Esophagus squamous epithelium (tissue), 4 donors: Measurements from ENCODE around the gene NLGN1.

Source experiments
- POLR2A ChIP-seq, 4 donors: fragments of 450-650 bp; IDR thresholded peaks; one replicate each; pipeline ENCODE4 v1.6.1; 2017; ENCODE audit warnings: antibody characterized with exemption in 4 of 4, mild to moderate bottlenecking in 4 of 4, moderate library complexity in 3 of 4
- TF ChIP-seq, protein P1 (sequence below), 6 experiments: fragments of 450-650 bp in 4 of 6; fragments of 200-600 bp in 2 of 6; sonication (generic) in 2 of 6; IDR thresholded peaks; one replicate each; pipeline ENCODE4 v1.5.1; 2016 to 2019; ENCODE audit warnings: antibody characterized with exemption in 6 of 6, mild to moderate bottlenecking in 4 of 6, moderate library complexity in 4 of 6

DNA sequence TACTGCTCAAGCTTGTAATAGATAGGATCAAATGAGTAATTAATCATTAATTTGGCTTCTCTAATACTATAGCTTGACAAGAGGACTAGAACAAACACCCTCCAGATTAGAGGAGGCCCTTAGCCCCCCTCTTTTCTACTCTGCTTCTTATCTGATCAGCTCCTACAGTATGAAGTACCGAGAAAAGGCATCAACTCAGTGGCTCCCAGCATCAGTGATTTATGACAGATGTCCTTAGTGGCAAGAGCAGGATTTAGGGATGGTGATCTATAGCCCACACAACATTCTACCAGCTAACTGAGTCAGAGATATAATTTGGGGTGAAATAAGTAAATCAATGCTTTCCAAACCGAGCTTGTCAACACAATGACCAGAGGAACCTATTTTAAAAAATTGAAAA lies 541.1 kb downstream of the NLGN1 start:
- TF ChIP-seq POLR2A (IDR thresholded peaks at IDR 0.05) = no peak
- TF ChIP-seq, protein P1, sequence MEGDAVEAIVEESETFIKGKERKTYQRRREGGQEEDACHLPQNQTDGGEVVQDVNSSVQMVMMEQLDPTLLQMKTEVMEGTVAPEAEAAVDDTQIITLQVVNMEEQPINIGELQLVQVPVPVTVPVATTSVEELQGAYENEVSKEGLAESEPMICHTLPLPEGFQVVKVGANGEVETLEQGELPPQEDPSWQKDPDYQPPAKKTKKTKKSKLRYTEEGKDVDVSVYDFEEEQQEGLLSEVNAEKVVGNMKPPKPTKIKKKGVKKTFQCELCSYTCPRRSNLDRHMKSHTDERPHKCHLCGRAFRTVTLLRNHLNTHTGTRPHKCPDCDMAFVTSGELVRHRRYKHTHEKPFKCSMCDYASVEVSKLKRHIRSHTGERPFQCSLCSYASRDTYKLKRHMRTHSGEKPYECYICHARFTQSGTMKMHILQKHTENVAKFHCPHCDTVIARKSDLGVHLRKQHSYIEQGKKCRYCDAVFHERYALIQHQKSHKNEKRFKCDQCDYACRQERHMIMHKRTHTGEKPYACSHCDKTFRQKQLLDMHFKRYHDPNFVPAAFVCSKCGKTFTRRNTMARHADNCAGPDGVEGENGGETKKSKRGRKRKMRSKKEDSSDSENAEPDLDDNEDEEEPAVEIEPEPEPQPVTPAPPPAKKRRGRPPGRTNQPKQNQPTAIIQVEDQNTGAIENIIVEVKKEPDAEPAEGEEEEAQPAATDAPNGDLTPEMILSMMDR (IDR thresholded peaks at IDR 0.05) = no peak
